CD4-positive, alpha-beta T cell treated with Interleukin-4 for 1 hour (primary cell): ENCODE results near the gene FBXO44.

Source experiments
- DNase-seq, 2 donors: peaks; one replicate each; pipeline ENCODE4 v3.0.0-alpha.2; 2020 to 2022

The FBXO44 gene

DNA sequence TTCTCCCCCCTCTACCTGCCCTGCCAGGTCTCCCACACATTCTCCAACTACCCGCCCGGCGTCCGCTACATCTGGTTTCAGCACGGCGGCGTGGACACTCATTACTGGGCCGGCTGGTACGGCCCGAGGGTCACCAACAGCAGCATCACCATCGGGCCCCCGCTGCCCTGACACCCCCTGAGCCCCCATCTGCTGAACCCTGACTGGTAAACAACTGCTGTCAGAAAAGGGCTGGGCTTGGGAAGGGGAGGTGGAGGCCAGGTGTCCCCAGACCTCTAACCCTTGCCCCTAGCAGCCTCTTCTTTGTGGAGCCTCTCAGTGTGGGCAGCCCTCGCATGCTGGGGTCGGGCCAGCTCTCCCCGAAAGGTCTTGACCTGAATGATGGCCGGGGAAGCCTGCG, 6.4 kb downstream of the FBXO44 start:
- DNase-seq, result no peak

DNA sequence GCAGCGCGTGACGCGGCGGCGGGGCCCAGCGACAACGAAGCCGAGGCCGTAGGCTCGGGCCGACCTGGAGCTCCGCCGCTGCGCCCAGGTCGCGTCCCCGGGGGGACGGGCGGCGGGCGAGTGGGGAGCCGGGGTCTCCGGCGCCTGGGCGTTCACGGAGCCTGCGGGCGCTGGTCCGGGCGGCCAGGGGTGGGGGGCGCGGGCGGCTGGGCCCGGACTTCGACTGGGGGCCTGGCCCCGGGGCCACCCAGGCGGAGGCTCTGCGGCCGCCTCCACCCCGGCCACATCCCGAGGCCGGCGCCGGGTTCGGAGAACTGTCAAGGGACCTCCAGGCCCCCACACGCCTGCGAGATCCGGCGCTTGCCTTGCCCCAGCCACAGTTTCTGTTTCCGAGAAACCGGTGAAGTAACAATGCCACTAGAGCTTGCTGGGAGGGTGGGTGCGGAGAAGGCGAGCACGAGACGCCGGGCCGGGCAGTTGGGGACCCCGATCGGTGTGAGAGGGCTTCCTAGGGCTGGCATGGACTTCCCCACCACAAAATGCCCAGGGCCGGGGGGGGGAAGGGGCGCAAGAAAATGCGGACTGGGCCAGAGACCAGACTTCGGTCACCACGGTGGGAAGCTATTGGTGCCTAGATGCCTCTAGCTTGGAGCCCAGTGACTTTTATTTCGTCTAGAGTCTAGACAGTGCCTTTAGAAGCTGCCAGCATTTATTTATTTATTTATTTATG, 9.8 kb downstream of the FBXO44 start:
- DNase-seq, result peak; percentile 53 to 61

DNA sequence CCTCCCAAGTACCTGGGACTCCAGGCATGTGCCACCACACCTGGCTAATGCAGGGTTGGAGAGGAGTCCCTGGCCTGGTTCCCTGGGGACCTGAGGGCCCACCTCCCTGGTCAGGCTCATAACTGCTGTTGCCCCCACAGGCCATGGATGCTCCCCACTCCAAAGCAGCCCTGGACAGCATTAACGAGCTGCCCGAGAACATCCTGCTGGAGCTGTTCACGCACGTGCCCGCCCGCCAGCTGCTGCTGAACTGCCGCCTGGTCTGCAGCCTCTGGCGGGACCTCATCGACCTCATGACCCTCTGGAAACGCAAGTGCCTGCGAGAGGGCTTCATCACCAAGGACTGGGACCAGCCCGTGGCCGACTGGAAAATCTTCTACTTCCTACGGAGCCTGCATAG, 13.8 kb downstream of the FBXO44 start:
- DNase-seq, result no peak

DNA sequence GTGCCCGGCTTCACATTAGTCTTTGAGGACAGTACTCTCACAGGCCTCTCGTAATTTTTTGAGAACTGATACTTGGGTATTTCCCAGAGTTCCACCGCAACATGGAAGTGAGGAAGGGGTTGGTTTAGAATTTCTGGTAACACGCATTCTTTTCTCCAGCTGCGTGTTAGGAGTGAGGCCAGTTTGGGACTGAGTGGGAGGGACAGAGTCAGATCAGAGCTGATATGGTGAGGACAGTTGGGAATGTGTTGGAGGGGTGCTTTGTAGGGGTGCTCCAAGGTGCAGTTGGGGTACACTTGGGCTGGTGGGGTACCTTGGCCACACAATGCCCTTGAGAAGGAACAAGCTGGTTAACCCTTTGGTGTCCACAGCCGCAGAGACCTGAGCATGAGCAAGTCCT, 16.1 kb downstream of the FBXO44 start:
- DNase-seq, result no peak

DNA sequence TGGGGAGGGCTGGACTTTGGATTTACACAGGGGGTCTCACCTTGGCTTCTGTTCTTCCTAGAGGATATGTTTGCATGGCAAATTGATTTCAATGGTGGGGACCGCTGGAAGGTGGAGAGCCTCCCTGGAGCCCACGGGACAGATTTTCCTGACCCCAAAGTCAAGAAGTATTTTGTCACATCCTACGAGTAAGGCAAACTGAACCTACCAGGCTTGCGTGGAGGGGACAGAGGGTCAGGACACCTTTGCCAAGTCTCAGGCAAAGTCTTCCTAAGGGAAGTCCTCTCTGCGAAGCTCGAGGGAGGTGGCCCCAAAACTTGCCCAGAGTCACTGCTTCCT, 16.5 kb downstream of the FBXO44 start:
- no peak for DNase-seq

DNA sequence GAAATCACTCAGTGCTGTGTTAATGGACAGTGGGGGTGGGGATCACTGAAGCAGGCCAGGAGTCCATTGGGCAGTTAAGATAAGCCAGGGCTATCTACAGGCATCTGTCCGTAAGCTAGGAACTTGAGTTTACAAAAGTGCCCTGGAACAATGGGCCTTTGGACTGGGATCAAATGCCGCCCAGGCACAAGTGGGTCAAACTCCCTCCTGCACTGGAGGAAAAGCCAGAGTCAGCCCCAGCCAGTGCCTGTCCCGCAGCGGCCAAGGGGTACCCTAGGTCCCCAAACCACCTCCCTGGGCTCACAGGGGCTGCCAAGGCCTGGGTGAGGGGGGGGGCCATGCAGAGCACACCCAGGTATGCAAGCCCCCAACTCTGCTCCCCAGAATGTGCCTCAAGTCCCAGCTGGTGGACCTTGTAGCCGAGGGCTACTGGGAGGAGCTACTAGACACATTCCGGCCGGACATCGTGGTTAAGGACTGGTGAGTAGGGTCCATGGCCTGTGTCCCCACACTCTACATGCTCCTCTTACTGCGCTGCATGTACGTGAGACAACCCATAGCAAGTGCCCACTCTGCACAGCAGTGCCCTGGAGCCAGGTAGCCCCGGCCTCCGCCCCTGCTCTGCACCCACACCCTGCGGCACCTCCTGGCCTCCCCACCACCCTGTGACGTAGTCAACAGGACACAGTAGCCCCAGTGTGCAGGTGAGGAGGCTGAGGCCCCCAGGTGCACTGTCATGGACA, 17.0 kb downstream of the FBXO44 start:
- no peak for DNase-seq

DNA sequence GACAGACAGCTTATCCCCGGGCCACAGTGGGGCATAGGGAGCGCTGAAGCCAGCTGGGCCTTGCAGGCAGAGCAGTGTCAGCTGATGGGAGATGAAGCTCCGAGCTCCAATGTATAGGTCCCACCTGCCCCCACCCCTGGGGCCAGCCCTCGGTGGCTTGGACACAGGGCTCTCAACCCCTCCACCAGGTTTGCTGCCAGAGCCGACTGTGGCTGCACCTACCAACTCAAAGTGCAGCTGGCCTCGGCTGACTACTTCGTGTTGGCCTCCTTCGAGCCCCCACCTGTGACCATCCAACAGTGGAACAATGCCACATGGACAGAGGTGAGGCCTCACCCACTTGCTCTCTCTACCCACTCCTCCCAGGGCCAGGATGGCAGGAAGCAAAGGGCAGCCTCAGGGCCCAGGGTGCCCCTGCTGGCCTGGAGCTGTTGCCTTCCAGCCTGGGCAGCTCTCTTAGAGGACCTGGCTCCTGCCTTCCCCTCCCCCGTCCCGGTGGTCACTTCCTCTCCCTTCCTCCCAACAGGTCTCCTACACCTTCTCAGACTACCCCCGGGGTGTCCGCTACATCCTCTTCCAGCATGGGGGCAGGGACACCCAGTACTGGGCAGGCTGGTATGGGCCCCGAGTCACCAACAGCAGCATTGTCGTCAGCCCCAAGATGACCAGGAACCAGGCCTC, 18.6 kb downstream of the FBXO44 start:
- DNase-seq, result no peak

DNA sequence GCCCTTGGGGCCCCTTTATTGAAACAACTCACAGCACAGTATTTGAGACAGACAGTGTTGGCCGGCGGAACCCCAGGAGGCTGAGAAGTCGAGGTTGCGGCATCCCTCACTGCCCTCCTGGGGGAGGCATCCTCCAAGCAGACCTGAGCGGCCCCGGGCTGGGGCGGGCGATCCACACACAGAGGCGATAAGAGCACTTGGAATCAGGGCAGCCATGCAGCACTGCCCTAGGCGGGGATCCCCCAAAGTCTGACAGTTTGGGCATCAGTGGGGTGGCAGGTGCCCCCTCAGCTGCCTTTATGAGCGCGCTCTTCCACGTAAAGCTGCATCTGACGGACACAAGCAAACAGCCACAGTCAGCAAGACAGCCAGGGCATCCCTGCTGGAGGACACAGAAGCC, 19.8 kb downstream of the FBXO44 start:
- DNase-seq, result no peak

DNA sequence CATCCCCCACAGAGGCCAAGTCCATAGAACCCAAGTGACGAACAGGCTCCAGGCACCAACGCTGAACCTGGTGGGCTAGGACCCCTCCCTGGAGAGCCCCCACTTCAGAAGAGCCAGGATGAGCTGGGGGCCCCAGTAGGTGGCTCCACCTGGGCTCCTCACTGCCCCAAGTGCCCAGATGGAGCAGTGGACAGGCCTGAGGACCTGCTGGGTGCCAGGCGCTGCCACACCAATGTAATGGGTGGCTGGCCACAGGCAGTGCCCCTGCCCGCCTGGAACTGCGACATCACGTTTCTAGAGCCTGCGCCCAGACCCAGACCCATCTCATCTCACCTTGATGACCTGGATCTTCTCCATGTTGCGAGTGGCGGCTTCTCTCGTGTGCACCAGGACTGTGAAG, 20.6 kb downstream of the FBXO44 start:
- DNase-seq, result no peak

DNA sequence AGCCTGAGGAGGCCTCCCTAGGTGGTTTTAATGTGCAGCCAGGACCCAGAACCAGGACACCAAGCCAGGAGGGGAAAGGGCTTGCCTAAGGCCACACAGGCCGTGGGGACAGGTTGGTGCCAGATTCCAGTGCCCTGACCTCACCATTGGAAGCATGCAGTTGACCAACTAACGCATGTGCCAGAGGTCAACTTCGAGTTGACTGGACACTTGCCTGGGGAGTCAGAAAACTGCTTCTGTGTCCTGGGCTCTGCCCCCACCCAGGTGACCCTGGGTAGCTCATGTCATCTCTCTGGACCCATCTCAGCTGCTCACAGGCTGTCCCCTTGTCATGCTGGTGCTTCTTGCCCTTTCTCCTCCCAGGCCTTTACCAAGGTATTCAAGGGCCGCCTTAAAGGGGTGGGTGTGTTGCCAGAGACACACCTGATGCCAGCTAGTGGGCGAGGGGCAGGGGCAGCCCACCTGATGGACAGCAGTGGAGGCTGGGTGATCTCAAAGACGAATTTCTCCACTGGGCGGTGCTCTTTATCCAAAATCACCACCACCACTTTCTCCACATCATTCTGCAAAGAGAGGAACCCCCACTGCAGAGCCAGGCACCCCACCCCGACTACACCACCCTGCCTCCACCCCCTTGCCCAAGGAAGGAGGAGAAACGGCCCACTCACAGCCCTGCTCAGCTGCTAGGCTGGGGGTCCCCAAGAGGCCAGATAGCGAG, 21.9 kb downstream of the FBXO44 start:
- DNase-seq, result no peak

DNA sequence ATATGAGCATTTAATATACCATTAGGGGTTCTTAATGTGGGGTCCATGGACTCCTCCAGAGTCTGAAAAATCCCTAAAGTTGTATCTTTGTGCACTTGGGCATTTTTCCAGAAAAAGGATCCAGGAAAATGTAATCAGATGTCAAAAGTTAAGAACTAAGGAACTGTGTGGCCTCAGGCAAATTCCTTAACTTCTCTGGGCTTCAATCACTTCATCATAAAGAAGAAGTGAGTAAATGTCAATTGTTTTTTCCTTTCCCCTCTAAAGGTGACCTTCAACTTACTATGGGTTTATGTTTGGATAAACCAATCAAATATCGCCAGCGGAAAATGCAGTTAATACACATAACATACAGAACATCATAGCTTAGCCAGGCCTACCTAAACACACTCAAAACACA, 23.8 kb downstream of the FBXO44 start:
- no peak for DNase-seq

DNA sequence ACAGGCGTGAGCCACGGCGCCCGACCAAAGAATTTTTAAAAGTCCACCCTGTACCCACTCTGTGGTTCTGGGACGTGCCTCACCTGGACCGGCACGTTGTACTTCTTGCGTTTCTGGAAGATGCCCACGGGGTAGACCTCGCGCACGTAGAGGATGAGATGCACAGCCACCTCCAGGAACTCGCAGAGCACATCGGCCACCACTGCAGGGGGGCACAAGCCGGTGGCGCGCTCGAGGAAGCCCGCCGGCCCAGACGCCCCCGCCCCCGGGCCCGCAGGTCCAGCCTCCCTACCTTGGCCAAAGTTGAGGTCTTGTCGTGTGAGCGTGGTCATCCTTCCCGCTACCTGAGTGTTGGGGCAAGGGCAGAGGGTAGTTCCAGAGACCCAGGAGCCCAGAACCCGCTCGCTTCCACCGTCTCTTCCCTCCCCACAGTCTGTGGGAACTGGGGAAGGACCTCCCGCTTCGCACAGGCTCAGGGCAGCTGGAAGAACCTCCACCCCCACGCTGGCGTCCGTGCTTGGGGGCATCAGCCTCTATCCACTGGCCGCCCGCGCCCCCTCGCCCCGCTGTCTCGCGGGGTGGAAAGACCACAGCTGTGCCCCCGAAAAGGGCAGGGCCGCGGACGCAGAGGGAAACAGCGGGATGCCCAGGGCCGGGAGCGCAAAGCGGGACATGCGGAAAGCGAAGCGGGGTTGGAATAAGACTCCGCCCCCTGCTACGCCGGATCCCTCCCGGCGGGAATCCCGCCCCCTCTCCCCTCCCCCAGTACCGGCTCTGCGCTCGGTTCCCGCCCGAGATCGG, 25.8 kb downstream of the FBXO44 start:
- DNase-seq, result no peak

DNA sequence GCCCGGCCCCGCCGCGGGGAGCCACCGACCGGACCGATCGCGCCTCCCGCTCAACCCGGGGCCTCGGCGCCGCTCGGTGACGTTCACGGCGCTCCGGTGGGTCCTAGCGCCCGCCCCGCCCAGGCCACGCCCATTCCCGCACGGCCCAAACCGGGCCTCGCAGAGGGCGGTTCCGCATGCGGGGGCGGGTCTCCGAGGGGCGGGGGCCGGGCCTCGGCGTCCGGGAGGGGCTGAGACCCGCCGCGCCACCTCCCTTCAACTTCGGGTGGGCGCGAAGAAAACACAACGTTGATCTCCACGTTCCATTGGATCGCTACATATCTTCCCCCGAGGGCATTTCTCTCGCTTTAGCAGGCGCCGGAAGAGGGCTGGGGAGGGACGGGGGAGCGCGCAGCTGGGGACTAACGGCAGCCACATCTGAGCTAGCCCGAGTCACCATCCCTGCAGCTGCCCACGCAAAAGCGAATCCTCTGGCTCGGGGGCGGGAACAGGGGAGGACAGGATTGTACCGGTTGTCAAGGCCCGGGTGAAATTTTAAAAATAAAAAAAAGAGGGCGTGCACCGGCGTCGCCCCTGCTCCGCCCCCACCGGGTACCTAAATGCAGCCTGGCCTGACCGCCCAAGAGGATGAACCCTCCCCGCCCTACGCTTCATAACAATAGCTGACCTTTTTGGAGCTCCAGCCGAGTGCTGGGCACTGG, 26.5 kb downstream of the FBXO44 start, which contains the start of gene MAD2L2:
MAD2L2 (minus strand) TSS at position 78 of the 701 bp plus-strand sequence. CDS start 547 bp downstream, outside the sequence.
- peak; percentile 87 to 90 for DNase-seq

DNA sequence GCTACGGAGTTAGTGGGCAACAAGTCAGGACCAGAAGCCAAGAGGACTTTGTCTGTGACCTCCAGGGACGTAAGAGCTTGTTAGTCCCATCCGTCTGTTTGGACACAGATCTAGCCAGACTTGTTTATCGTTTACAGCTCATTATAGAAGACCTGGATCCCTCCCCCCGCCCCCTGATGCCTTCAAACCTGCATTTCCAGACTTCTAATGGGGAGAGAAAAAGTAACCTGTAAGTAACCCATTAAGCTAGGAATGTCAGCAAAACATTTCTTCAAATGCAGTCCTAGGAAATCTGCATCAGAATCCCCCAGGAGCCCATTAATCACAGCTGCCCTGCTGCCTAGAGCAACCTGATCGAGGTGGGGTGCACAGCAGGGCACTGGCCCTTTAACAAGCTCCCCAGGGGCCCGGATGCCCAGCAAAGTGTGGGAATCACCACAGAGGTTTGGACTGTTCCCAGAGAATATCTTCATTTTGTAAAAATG, 27.7 kb downstream of the FBXO44 start:
- DNase-seq, result no peak

DNA sequence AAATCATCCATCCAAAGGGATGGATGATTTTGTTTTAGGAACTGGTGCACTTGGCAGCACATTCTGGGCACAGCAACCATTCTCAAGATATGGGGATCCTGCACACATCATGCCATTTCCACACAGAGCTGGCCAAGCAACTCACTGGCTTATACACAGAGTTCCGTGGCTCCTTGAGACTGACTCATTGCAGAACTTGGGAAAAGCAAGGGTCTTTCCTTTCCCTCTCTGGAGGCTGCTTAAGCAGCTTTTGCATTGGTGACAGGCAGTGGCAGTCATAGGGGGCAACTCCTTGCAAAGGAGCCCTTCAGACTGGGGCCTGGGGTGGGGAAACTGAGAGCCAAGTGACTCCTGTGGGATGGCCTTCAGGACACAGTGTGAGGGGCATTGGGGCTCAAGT, 28.1 kb downstream of the FBXO44 start:
- DNase-seq, result no peak

DNA sequence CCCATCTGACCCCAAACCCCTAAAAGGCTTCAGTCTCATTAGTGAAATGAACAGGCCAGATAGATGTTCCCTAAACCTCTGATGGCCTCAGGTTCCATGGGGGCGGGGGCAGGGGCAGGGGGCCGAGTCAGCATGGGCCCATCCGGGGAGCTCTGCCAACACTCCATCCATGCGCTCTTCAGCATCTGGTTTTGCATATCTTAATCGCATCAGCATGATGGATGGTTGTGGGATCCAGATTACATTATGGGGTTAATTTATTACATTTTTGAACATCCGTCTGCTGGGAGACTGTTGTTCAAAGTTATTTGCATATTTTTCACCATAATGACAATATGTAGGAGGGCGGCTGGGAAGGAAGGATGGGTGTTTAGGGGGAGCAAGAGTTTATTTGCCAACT, 29.4 kb downstream of the FBXO44 start:
- DNase-seq, result no peak

DNA sequence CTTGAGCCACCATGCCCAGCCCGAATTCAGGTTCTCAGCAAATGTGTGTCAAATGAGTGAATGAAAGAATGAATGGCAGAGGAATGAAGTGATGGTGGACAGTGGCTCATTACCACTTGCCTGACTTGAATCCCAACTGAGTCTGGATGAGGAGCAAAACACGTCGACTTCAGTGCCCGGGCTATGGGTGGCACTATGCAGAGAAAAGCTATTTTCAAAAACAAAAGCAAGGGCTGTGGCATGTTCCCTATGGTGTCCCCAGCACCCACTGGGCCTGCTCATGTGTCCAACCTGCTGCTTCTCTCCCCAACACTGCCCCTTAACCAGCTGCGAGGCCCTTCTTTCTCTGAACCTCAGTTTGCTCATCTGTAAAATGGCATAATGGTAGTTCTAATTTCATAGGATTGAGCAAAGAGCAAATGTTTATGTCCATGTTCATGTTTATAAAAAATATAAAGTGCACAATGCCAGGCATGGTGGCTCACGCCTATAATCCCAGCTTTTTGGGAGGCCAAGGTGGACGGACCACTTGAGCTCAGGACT, 30.6 kb downstream of the FBXO44 start:
- no peak for DNase-seq

DNA sequence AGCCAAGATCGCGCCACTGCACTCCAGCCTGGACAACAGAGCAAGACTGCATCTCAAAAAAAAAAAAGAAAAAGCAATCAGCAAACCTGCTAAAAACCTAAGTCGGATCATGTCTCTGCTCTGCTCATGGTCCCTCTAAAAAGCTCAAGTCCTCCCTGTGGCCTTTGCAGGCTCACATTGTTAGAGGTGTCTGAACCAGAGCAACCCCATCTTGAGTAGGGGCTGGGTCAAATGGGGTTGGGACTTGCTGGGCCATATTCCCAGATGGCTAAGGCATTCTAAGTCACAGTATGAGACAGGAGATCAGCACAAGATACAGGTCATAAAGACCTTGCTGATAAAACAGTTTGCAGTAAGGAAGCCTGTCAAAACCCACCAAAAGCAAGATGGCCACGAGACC, 33.8 kb downstream of the FBXO44 start:
- no peak for DNase-seq

DNA sequence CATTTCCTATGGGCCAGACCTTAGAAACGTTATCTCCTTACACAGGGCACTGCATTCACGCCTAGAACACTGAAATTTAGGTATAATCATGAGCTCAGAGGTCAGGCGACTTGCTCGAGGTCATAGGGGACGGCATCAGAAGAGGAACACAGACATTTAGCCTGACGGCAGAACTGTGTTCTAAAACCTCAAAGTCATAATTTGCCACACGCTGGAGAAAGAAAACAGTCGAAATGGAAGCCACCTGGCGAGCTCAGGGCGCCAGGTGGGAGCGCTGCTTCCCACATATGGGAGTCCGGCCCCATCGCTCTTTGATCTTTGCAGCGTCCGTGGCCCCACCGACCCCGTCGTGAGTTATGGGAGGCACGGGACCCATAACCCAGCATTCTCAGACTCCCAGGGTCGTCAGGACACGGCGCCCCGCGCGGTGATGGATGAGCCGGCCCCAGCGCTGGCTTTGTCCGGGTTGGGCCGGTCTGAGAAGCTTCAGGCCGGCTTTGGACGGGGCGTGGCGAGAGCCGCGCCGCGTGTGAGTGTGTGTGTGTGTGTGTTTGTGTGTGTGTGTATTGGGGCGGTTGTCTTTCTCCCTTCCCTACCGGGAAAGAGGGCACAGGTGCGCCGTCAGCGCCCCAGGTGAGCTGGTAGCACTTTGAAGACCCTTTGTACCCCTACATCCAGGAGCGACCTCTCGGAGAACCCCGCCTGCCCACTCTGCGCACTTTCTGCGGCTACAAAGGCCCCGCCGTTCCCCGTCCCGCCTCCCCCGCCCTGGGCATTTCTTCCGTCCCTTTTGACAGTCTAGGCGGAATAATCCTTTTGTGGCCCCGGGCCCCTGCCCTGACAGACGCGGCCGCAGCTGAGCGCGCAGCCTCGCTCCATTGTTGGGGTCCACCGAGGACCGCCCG, 36.0 kb downstream of the FBXO44 start:
- DNase-seq, result no peak

DNA sequence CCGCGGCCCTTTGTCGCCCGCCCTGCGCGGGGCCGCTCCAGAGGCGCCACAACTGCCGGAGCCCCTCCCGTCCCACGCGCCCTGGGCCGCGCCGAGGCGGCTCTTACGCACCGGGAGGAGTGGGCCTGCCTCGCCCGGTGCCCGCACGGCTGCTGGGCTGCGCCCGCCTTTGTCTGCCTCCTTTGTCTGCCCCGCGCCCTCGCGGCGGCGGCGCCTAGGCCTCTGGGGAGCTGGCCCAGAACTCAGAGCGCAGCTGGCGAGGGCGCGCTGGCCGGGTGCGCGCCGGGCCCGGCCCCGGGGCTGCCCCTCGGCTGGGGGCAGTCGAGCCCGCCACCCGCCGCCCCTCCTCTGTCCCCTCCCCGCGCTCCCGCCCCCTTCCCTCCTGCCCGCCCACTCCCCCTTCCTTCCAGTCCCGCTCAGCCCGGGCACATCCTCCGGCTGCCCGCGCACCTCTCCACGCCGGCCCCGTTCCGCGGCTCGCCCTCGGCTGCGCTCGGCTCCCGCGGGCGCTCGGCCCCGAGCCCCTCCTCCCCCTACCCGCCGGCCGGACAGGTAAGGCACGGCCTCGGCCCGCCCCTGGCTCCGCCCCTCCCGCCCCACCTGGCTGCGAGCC, 36.7 kb downstream of the FBXO44 start, which contains the start of gene DRAXIN:
DRAXIN (plus strand) TSS at position 409 of the 613 bp plus-strand sequence. CDS start 14,549 bp downstream, outside the sequence.
- DNase-seq, result no peak
